Measurements from ENCODE around the gene STAU1.
"Not testable (repeated sequence)": the region's sequence is repeated elsewhere in the genome, so short reads cannot be mapped to it uniquely, and the experiment has no call there.

Gene STAU1

GRCh38 chr20:49132995-49133478 is 55.1 kb downstream of the STAU1 start:
- Histone ChIP-seq H3K4me2 (no peak overlapping the region), H3K27me3 (no peaks in the 10 kb centered on the region), H3K36me3 (peaks cover 88% of the 10 kb centered on the region), H3K4me1 (no peaks in the 10 kb centered on the region), H3K4me3 (no peak overlapping the region), H4K20me1 (peaks cover 71% of the 10 kb centered on the region), H3K9me3 (no peaks in the 10 kb centered on the region), H3K27ac (no peak overlapping the region), H3K9ac (no peak overlapping the region)
- no peak for TF ChIP-seq Cebpa-rat (IDR thresholded peaks at IDR 0.05)

- Histone ChIP-seq H3K4me3 (no peak overlapping the region), H3K9me3 (no peaks in the 10 kb centered on the region), H3K27me3 (no peaks in the 10 kb centered on the region), H3K36me3 (peaks cover 95% of the 10 kb centered on the region), H4K20me1 (peaks cover 9% of the 10 kb centered on the region), H3K9ac (no peak overlapping the region), H3K4me1 (no peaks in the 10 kb centered on the region), H3K4me2 (no peak overlapping the region), H3K27ac (no peak overlapping the region)
- no peak for TF ChIP-seq Cebpa-rat (IDR thresholded peaks at IDR 0.05)
Observed at GRCh38 chr20:49123982-49124381, 64.2 kb downstream of the STAU1 start.

GRCh38 chr20:49122920-49123319 is 65.2 kb downstream of the STAU1 start:
- H3K27me3 ChIP-seq = no peaks in the 10 kb centered on the region
- no peaks in the 10 kb centered on the region for H3K9me3 ChIP-seq
- TF ChIP-seq Cebpa-rat (IDR thresholded peaks at IDR 0.05) = no peak
- no peak overlapping the region for H3K27ac ChIP-seq
- H3K4me3 ChIP-seq = no peak overlapping the region
- peaks cover 16% of the 10 kb centered on the region for H4K20me1 ChIP-seq
- no peak overlapping the region for H3K4me2 ChIP-seq
- no peak overlapping the region for H3K9ac ChIP-seq
- H3K36me3 ChIP-seq = peaks cover 98% of the 10 kb centered on the region
- H3K4me1 ChIP-seq = no peaks in the 10 kb centered on the region

GRCh38 chr20:49119988-49120387 is 68.1 kb downstream of the STAU1 start:
- H3K36me3 ChIP-seq = peaks cover 99% of the 10 kb centered on the region

GRCh38 chr20:49118307-49118706 is 69.8 kb downstream of the STAU1 start:
- Histone ChIP-seq H3K36me3 (peaks cover 99% of the 10 kb centered on the region), H3K27ac (no peak overlapping the region), H3K4me2 (no peak overlapping the region), H3K4me1 (no peaks in the 10 kb centered on the region), H3K9me3 (no peaks in the 10 kb centered on the region), H3K4me3 (no peak overlapping the region), H3K9ac (no peak overlapping the region), H4K20me1 (peaks cover 21% of the 10 kb centered on the region), H3K27me3 (no peaks in the 10 kb centered on the region)
- no peak for TF ChIP-seq Cebpa-rat (IDR thresholded peaks at IDR 0.05)

More at GRCh38 chr20:49119988-49120387, 68.1 kb downstream of the STAU1 start:
- H3K4me2 ChIP-seq = no peak overlapping the region
- peaks cover 31% of the 10 kb centered on the region for H4K20me1 ChIP-seq
- TF ChIP-seq Cebpa-rat (IDR thresholded peaks at IDR 0.05) = no peak
- no peaks in the 10 kb centered on the region for H3K9me3 ChIP-seq
- no peak overlapping the region for H3K27ac ChIP-seq
- no peak overlapping the region for H3K9ac ChIP-seq
- no peak overlapping the region for H3K4me3 ChIP-seq
- no peaks in the 10 kb centered on the region for H3K4me1 ChIP-seq
- no peaks in the 10 kb centered on the region for H3K27me3 ChIP-seq

- H3K27ac ChIP-seq = no peak overlapping the region
- peaks cover 96% of the 10 kb centered on the region for H3K36me3 ChIP-seq
- H3K4me3 ChIP-seq = no peak overlapping the region
- H3K4me2 ChIP-seq = no peak overlapping the region
- H3K9ac ChIP-seq = no peak overlapping the region
- H3K4me1 ChIP-seq = no peaks in the 10 kb centered on the region
- peaks cover 25% of the 10 kb centered on the region for H4K20me1 ChIP-seq
- no peak for TF ChIP-seq Cebpa-rat (IDR thresholded peaks at IDR 0.05)
- H3K9me3 ChIP-seq = no peaks in the 10 kb centered on the region
- no peaks in the 10 kb centered on the region for H3K27me3 ChIP-seq
Observed at GRCh38 chr20:49115564-49115963, 72.6 kb downstream of the STAU1 start.

GRCh38 chr20:49112596-49113274 is 75.4 kb downstream of the STAU1 start:
- peaks cover 17% of the 10 kb centered on the region; the same call in 1 of the 2 replicates for H4K20me1 ChIP-seq
- H3K36me3 ChIP-seq = peaks cover 78% of the 10 kb centered on the region

GRCh38 chr20:49110767-49111694 is 77.1 kb downstream of the STAU1 start:
- Histone ChIP-seq H4K20me1 (peaks cover 12% of the 10 kb centered on the region; the same call in 1 of the 2 replicates), H3K4me2 (no peak overlapping the region), H3K4me1 (no peaks in the 10 kb centered on the region), H3K36me3 (peaks cover 72% of the 10 kb centered on the region), H3K9me3 (no peaks in the 10 kb centered on the region), H3K9ac (no peak overlapping the region), H3K27ac (no peak overlapping the region), H3K27me3 (no peaks in the 10 kb centered on the region), H3K4me3 (no peak overlapping the region)
- TF ChIP-seq Cebpa-rat (IDR thresholded peaks at IDR 0.05) = no peak

More at GRCh38 chr20:49112596-49113274, 75.4 kb downstream of the STAU1 start:
- Histone ChIP-seq H3K27me3 (no peaks in the 10 kb centered on the region), H3K27ac (no peak overlapping the region), H3K4me3 (no peak overlapping the region), H3K4me1 (no peaks in the 10 kb centered on the region), H3K9ac (no peak overlapping the region), H3K9me3 (no peaks in the 10 kb centered on the region), H3K4me2 (no peak overlapping the region)
- no peak for TF ChIP-seq Cebpa-rat (IDR thresholded peaks at IDR 0.05)

GRCh38 chr20:49106328-49106727 is 81.8 kb downstream of the STAU1 start:
- Histone ChIP-seq H3K36me3 (peaks cover 76% of the 10 kb centered on the region), H3K4me3 (no peak overlapping the region), H3K4me2 (no peak overlapping the region), H3K9ac (no peak overlapping the region), H4K20me1 (peaks cover 22% of the 10 kb centered on the region; the same call in 1 of the 2 replicates), H3K27ac (no peak overlapping the region), H3K9me3 (no peaks in the 10 kb centered on the region), H3K27me3 (no peaks in the 10 kb centered on the region), H3K4me1 (no peaks in the 10 kb centered on the region)
- TF ChIP-seq Cebpa-rat (IDR thresholded peaks at IDR 0.05) = no peak

GRCh38 chr20:49104979-49105547 is 83.1 kb downstream of the STAU1 start:
- not testable (repeated sequence) for H3K27me3 ChIP-seq, H3K9me3 ChIP-seq, H3K27ac ChIP-seq, H3K4me1 ChIP-seq, H3K4me2 ChIP-seq, H3K4me3 ChIP-seq, H3K9ac ChIP-seq
- peaks cover 76% of the 10 kb centered on the region for H3K36me3 ChIP-seq
- peaks cover 30% of the 10 kb centered on the region; the same call in 1 of the 2 replicates for H4K20me1 ChIP-seq
